GM23338 (cell line): ENCODE results near the gene AMPD2. TPM values are rescaled to one million over a fixed set of nuclear protein-coding genes. Genes with fewer than 3 reads are reported as not detected.

Experiments used
- ATAC-seq: fragments of 200-7000 bp; cut with Tn5 transposase; 3 replicates; pipeline ENCODE4 v1.9.1; 2020
- DNase-seq: peaks from one replicate; pipeline ENCODE4 v3.0.0-alpha.2; 2015; ENCODE audit warnings: low spot score
- H2AFZ ChIP-seq: fragments of 200-600 bp; sonication (generic); 2 replicates; pipeline ENCODE4 v1.8.0; 2016; ENCODE audit warnings: antibody characterized with exemption, mild to moderate bottlenecking, moderate library complexity
- H3F3A ChIP-seq: fragments of 200-600 bp; sonication (generic); replicated peaks from 2 replicates; pipeline ENCODE4 v1.8.0; 2017; ENCODE audit warnings: antibody characterized with exemption, mixed run types, low read depth
- H3K27ac ChIP-seq: fragments of 200-600 bp; sonication (generic); 2 replicates; pipeline ENCODE4 v1.6.1; 2016; ENCODE audit warnings: low read depth
- H3K27me3 ChIP-seq: fragments of 200-600 bp; sonication (generic); 2 replicates; pipeline ENCODE4 v1.8.0; 2016; ENCODE audit warnings: mild to moderate bottlenecking, mixed run types, moderate library complexity; ENCODE audit not compliant: insufficient read depth
- H3K36me3 ChIP-seq: fragments of 200-600 bp; sonication (generic); 2 replicates; pipeline ENCODE4 v1.8.0; 2016; ENCODE audit warnings: mild to moderate bottlenecking; ENCODE audit not compliant: insufficient read depth
- H3K4me1 ChIP-seq: fragments of 200-600 bp; sonication (generic); 2 replicates; pipeline ENCODE4 v1.8.0; 2016; ENCODE audit warnings: mild to moderate bottlenecking, moderate library complexity; ENCODE audit not compliant: insufficient read depth
- H3K4me2 ChIP-seq: fragments of 200-600 bp; sonication (generic); 2 replicates; pipeline ENCODE4 v1.7.1; 2017; ENCODE audit warnings: mixed run types
- H3K4me3 ChIP-seq: fragments of 200-600 bp; sonication (generic); 2 replicates; pipeline ENCODE4 v1.6.1; 2016; ENCODE audit warnings: mixed run types
- H3K79me2 ChIP-seq: fragments of 200-600 bp; sonication (generic); replicated peaks from 2 replicates; pipeline ENCODE4 v1.8.0; 2017; ENCODE audit warnings: mild to moderate bottlenecking; ENCODE audit not compliant: insufficient read depth
- H3K9me2 ChIP-seq: fragments of 200-600 bp; sonication (generic); 2 replicates; pipeline ENCODE4 v1.8.0; 2017; ENCODE audit not compliant: insufficient read depth
- H4K20me1 ChIP-seq: fragments of 200-600 bp; sonication (generic); replicated peaks from 2 replicates; pipeline ENCODE4 v1.8.0; 2017; ENCODE audit warnings: mild to moderate bottlenecking; ENCODE audit not compliant: insufficient read depth
- H3K27ac Mint-ChIP-seq: 2 replicates; pipeline ENCODE4 v1.8.0; 2020; ENCODE audit warnings: inconsistent platforms, mild to moderate bottlenecking, moderate library complexity, mixed read lengths
- H3K27me3 Mint-ChIP-seq: 3 replicates; pipeline ENCODE4 v1.8.0; 2022; ENCODE audit warnings: low read depth, mild to moderate bottlenecking, moderate library complexity, mixed read lengths, inconsistent platforms; ENCODE audit not compliant: insufficient read depth, poor library complexity
- H3K36me3 Mint-ChIP-seq: 3 replicates; pipeline ENCODE4 v1.8.0; 2021; ENCODE audit warnings: low read depth, mild to moderate bottlenecking, inconsistent platforms, moderate library complexity, mixed read lengths
- H3K4me1 Mint-ChIP-seq: 3 replicates; pipeline ENCODE4 v1.8.0; 2020; ENCODE audit warnings: mild to moderate bottlenecking, inconsistent platforms, mixed read lengths
- H3K4me3 Mint-ChIP-seq: 3 replicates; pipeline ENCODE4 v1.8.0; 2021; ENCODE audit warnings: moderate library complexity, mild to moderate bottlenecking, inconsistent platforms, mixed read lengths
- H3K9me3 Mint-ChIP-seq: 3 replicates; pipeline ENCODE4 v1.8.0; 2020; ENCODE audit warnings: moderate library complexity, mild to moderate bottlenecking, inconsistent platforms, mixed read lengths
- CREB1 ChIP-seq: fragments of 250-450 bp; sonication (Bioruptor Pico); IDR thresholded peaks from 2 replicates; pipeline ENCODE4 v1.5.0; 2020; ENCODE audit warnings: low read depth, mild to moderate bottlenecking, moderate library complexity
- EZH2 ChIP-seq: fragments of 200-600 bp; sonication (generic); IDR thresholded peaks from one replicate; pipeline ENCODE4 v1.8.0; 2017; ENCODE audit warnings: antibody characterized with exemption, mild to moderate bottlenecking, low read depth; ENCODE audit not compliant: unreplicated experiment
- EZH2phosphoT487 ChIP-seq: fragments of 200-600 bp; sonication (generic); IDR thresholded peaks from one replicate; pipeline ENCODE4 v1.8.1; 2018; ENCODE audit warnings: antibody characterized with exemption; ENCODE audit not compliant: unreplicated experiment
- JUNB ChIP-seq: IDR thresholded peaks from one replicate; pipeline ENCODE4 v1.6.1; 2016; ENCODE audit warnings: antibody characterized with exemption; ENCODE audit not compliant: unreplicated experiment
- POLR2AphosphoS5 ChIP-seq: IDR thresholded peaks from 2 replicates; pipeline ENCODE4 v1.6.1; 2016; ENCODE audit warnings: antibody characterized with exemption, low read depth
- STAT1 ChIP-seq: IDR thresholded peaks from one replicate; pipeline ENCODE4 v1.6.1; 2016; ENCODE audit warnings: antibody characterized with exemption; ENCODE audit not compliant: unreplicated experiment
- ZNF114 ChIP-seq: fragments of 250-450 bp; sonication (Bioruptor Pico); IDR thresholded peaks from 2 replicates; pipeline ENCODE4 v1.5.0; 2020; ENCODE audit warnings: mild to moderate bottlenecking, moderate library complexity
- ZNF331 ChIP-seq: fragments of 250-450 bp; sonication (Bioruptor Pico); IDR thresholded peaks from 2 replicates; pipeline ENCODE4 v1.5.0; 2020; ENCODE audit warnings: low read depth, mild to moderate bottlenecking, moderate library complexity
- polyA plus RNA-seq: library from polyadenylated mRNA; unstranded; fragments of >200 nt; fragmentation: Nextera tagmentation; extraction: Ambion mirVana; gene quantifications from 2 replicates; pipeline ENCODE4 v1.2.1, GENCODE V29; 2016
- total RNA-seq: library from RNA; depleted of rRNA; stranded (reverse); fragments of >200 nt; shearing (Covaris generic); gene quantifications from 2 replicates; pipeline ENCODE4 v1.2.3, GENCODE V29; 2014
- TF ChIP-seq, protein P1 (sequence below): fragments of 250-450 bp; sonication (Bioruptor Pico); IDR thresholded peaks from 2 replicates; pipeline ENCODE4 v1.5.0; 2020; ENCODE audit warnings: mild to moderate bottlenecking, moderate library complexity

The AMPD2 gene
- total and polyA plus RNA-seq, 2 experiments from 2014 or later = 24.5 to 62.1 TPM

DNA sequence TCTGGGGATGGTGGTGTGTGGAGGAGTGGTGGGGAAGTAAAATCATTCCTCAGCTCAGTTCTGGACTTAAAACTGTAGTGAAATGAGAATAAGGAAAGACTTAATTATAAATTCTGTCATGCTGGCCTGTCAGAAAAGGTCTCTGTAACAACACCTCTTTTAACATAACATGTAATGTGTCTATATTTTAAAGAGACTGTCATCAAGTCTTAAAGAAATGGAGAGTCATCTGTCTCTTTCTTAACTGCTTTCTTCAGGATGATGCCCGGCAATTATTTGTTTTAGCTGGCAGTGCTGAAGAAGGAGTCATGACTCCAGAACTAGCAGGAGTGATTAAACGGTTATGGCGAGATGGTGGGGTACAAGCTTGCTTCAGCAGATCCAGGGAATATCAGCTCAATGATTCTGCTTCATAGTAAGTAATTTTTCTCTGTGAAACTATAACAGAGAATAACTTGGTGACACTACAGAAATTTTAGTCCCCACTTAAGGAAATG lies 40.6 kb upstream of the AMPD2 start:
- peaks cover 3% of the 10 kb centered on the region for H3K27me3 Mint-ChIP-seq
- TF ChIP-seq POLR2AphosphoS5 (no peak), ZNF331 (CRISPR knock-in tag) (no peak), JUNB (no peak), STAT1 (no peak), ZNF114 (CRISPR knock-in tag) (no peak), EZH2phosphoT487 (no peak), CREB1 (no peak), EZH2 (no peak)
- TF ChIP-seq, protein P1, sequence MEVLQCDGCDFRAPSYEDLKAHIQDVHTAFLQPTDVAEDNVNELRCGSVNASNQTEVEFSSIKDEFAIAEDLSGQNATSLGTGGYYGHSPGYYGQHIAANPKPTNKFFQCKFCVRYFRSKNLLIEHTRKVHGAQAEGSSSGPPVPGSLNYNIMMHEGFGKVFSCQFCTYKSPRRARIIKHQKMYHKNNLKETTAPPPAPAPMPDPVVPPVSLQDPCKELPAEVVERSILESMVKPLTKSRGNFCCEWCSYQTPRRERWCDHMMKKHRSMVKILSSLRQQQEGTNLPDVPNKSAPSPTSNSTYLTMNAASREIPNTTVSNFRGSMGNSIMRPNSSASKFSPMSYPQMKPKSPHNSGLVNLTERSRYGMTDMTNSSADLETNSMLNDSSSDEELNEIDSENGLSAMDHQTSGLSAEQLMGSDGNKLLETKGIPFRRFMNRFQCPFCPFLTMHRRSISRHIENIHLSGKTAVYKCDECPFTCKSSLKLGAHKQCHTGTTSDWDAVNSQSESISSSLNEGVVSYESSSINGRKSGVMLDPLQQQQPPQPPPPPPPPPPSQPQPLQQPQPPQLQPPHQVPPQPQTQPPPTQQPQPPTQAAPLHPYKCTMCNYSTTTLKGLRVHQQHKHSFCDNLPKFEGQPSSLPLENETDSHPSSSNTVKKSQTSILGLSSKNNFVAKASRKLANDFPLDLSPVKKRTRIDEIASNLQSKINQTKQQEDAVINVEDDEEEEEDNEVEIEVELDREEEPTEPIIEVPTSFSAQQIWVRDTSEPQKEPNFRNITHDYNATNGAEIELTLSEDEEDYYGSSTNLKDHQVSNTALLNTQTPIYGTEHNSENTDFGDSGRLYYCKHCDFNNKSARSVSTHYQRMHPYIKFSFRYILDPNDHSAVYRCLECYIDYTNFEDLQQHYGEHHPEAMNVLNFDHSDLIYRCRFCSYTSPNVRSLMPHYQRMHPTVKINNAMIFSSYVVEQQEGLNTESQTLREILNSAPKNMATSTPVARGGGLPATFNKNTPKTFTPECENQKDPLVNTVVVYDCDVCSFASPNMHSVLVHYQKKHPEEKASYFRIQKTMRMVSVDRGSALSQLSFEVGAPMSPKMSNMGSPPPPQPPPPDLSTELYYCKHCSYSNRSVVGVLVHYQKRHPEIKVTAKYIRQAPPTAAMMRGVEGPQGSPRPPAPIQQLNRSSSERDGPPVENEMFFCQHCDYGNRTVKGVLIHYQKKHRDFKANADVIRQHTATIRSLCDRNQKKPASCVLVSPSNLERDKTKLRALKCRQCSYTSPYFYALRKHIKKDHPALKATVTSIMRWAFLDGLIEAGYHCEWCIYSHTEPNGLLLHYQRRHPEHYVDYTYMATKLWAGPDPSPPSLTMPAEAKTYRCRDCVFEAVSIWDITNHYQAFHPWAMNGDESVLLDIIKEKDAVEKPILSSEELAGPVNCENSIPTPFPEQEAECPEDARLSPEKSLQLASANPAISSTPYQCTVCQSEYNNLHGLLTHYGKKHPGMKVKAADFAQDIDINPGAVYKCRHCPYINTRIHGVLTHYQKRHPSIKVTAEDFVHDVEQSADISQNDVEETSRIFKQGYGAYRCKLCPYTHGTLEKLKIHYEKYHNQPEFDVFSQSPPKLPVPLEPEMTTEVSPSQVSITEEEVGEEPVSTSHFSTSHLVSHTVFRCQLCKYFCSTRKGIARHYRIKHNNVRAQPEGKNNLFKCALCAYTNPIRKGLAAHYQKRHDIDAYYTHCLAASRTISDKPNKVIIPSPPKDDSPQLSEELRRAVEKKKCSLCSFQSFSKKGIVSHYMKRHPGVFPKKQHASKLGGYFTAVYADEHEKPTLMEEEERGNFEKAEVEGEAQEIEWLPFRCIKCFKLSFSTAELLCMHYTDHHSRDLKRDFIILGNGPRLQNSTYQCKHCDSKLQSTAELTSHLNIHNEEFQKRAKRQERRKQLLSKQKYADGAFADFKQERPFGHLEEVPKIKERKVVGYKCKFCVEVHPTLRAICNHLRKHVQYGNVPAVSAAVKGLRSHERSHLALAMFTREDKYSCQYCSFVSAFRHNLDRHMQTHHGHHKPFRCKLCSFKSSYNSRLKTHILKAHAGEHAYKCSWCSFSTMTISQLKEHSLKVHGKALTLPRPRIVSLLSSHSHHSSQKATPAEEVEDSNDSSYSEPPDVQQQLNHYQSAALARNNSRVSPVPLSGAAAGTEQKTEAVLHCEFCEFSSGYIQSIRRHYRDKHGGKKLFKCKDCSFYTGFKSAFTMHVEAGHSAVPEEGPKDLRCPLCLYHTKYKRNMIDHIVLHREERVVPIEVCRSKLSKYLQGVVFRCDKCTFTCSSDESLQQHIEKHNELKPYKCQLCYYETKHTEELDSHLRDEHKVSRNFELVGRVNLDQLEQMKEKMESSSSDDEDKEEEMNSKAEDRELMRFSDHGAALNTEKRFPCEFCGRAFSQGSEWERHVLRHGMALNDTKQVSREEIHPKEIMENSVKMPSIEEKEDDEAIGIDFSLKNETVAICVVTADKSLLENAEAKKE = no peak
- Histone ChIP-seq H3K9me2 (no peaks in the 10 kb centered on the region), H3K79me2 (peaks cover 12% of the 10 kb centered on the region), H3K4me3 (no peak overlapping the region), H4K20me1 (peaks cover 15% of the 10 kb centered on the region), H3K4me1 (no peaks in the 10 kb centered on the region), H3K36me3 (peaks cover 20% of the 10 kb centered on the region; the same call in 1 of the 2 replicates), H2AFZ (no peak overlapping the region), H3K27me3 (no peaks in the 10 kb centered on the region), H3F3A (no peaks in the 10 kb centered on the region), H3K27ac (no peak overlapping the region), H3K4me2 (no peak overlapping the region)
- peaks cover 33% of the 10 kb centered on the region for H3K36me3 Mint-ChIP-seq
- ATAC-seq (no peak), DNase-seq (no peak)
- H3K27ac Mint-ChIP-seq = no peak overlapping the region
- H3K4me3 Mint-ChIP-seq = no peak overlapping the region
- no peaks in the 10 kb centered on the region for H3K9me3 Mint-ChIP-seq
- H3K4me1 Mint-ChIP-seq = no peaks in the 10 kb centered on the region
